HCT116 (cell line): ENCODE data around the gene RPS29. TPM values are rescaled to one million over a fixed set of nuclear protein-coding genes. Genes with fewer than 3 reads are reported as not detected.

Source experiments
- ATAC-seq: fragments of 200-7000 bp; cut with Tn5 transposase; 2 replicates; pipeline ENCODE4 v1.9.1; 2020; ENCODE audit warnings: mild to moderate bottlenecking, moderate library complexity
- BruUV-seq: library from RNA; stranded (reverse); fragments of 400-500 nt; replicated peaks from 2 replicates; lab custom pipeline; 2021; lab: Mats Ljungman, UMichigan
- CTCF ChIA-PET: fragments of 300-600 bp; sonication (Branson Sonifier 250); formaldehyde crosslinking; loops from one replicate; lab custom pipeline; 2021; ENCODE audit warnings: antibody characterized with exemption; lab: Charles Lee
- POLR2A ChIA-PET: fragments of 300-600, 350-600 bp; sonication (Branson Sonifier 250); formaldehyde crosslinking; loops from one replicate; lab custom pipeline; 2021; ENCODE audit warnings: antibody characterized with exemption; lab: Charles Lee
- RAD21 ChIA-PET, 2 experiments: fragments of 300-600 bp; sonication (Branson Sonifier 250); formaldehyde crosslinking; loops; one replicate each; lab custom pipeline; 2023; ENCODE audit warnings: low total read pairs in 2 of 2; ENCODE audit not compliant: uncharacterized antibody in 2 of 2, unreplicated experiment in 2 of 2, low non-redundant PET in 1 of 2; lab: Charles Lee
- DNase-seq: peaks from one replicate; pipeline ENCODE4 v3.0.0-alpha.2; 2010; ENCODE audit warnings: low read depth, low spot score
- H2AFZ ChIP-seq: fragments of 200-600 bp; shearing (Covaris generic), sonication (generic); 2 replicates; pipeline ENCODE4 v1.6.1; 2017; ENCODE audit warnings: low read depth, mixed run types, mixed read lengths, antibody characterized with exemption, low read length; ENCODE audit not compliant: poor library complexity, severe bottlenecking
- H3K27ac ChIP-seq: 2 replicates; pipeline ENCODE4 v1.5.1; 2012; ENCODE audit warnings: low read depth, low read length
- H3K27me3 ChIP-seq: fragments of 200-600 bp; sonication (generic); 2 replicates; pipeline ENCODE4 v1.6.1; 2016; ENCODE audit warnings: mixed run types, low read length, mixed read lengths; ENCODE audit not compliant: insufficient read depth
- H3K36me3 ChIP-seq, 2 experiments: fragments of 200-500 bp in 1 of 2; fragments of 200-600 bp in 1 of 2; sonication (Bioruptor generic) in 1 of 2; sonication (generic) in 1 of 2; 2 replicates each; pipeline versions ENCODE4 v1.5.1 to v1.6.1; 2014 to 2016; ENCODE audit warnings: low read length in 2 of 2, inconsistent platforms in 1 of 2, mixed read lengths in 1 of 2, mixed run types in 1 of 2; ENCODE audit not compliant: insufficient read depth in 2 of 2, control insufficient read depth in 1 of 2
- H3K4me1 ChIP-seq, 2 experiments: fragments of 200-600 bp in 1 of 2; sonication (generic) in 1 of 2; 2 replicates each; pipeline versions ENCODE4 v1.5.1 to v1.6.1; 2012 to 2017; ENCODE audit warnings: low read length in 2 of 2, inconsistent platforms in 1 of 2, mild to moderate bottlenecking in 1 of 2, mixed read lengths in 1 of 2, mixed run types in 1 of 2, moderate library complexity in 1 of 2; ENCODE audit not compliant: insufficient read depth in 2 of 2, control insufficient read depth in 1 of 2
- H3K4me2 ChIP-seq: fragments of 200-600 bp; sonication (generic); 2 replicates; pipeline ENCODE4 v1.6.1; 2017; ENCODE audit warnings: mixed run types, low read length, mixed read lengths
- H3K4me3 ChIP-seq, 2 experiments: fragments of 200-600 bp in 1 of 2; sonication (generic) in 1 of 2; replicated peaks in 1 of 2; 2 replicates each; pipeline ENCODE4 v1.5.1; 2011 to 2016; ENCODE audit warnings: low read length in 2 of 2, control low read depth in 1 of 2, low read depth in 1 of 2, mild to moderate bottlenecking in 1 of 2, mixed read lengths in 1 of 2, mixed run types in 1 of 2
- H3K79me2 ChIP-seq: fragments of 200-600 bp; sonication (generic); 2 replicates; pipeline ENCODE4 v1.6.1; 2017; ENCODE audit warnings: mild to moderate bottlenecking, mixed run types, low read length, moderate library complexity, mixed read lengths; ENCODE audit not compliant: insufficient read depth
- H3K9ac ChIP-seq: fragments of 200-600 bp; sonication (generic); 2 replicates; pipeline ENCODE4 v1.6.1; 2016; ENCODE audit warnings: low read length, mixed read lengths
- H3K9me2 ChIP-seq: fragments of 200-600 bp; sonication (generic), shearing (Covaris generic); 2 replicates; pipeline ENCODE4 v1.6.1; 2017; ENCODE audit warnings: mixed run types, mild to moderate bottlenecking, moderate library complexity; ENCODE audit not compliant: insufficient read depth
- H3K9me3 ChIP-seq, 2 experiments: fragments of 200-500 bp in 1 of 2; fragments of 200-600 bp in 1 of 2; sonication (Bioruptor generic) in 1 of 2; sonication (generic) in 1 of 2; 2 replicates each; pipeline ENCODE4 v1.6.1; 2014 to 2017; ENCODE audit warnings: low read length in 2 of 2, mixed read lengths in 2 of 2, inconsistent platforms in 1 of 2, low read depth in 1 of 2, mild to moderate bottlenecking in 1 of 2, mixed run types in 1 of 2, moderate library complexity in 1 of 2; ENCODE audit not compliant: control insufficient read depth in 1 of 2, insufficient read depth in 1 of 2
- H4K20me1 ChIP-seq: fragments of 200-600 bp; sonication (generic), shearing (Covaris generic); 2 replicates; pipeline ENCODE4 v1.6.1; 2017; ENCODE audit warnings: mixed run types, mild to moderate bottlenecking, moderate library complexity; ENCODE audit not compliant: insufficient read depth
- ATF3 ChIP-seq: IDR thresholded peaks from 2 replicates; pipeline ENCODE4 v1.6.1; 2012
- CBX3 ChIP-seq: IDR thresholded peaks from 2 replicates; pipeline ENCODE4 v1.6.1; 2012; ENCODE audit warnings: low read depth
- CEBPB ChIP-seq: IDR thresholded peaks from 2 replicates; pipeline ENCODE4 v1.6.1; 2012; ENCODE audit warnings: low read depth
- CTCF ChIP-seq, 3 experiments: fragments of 200-600 bp in 1 of 3; sonication (generic) in 1 of 3; IDR thresholded peaks in 2 of 3; conservative IDR thresholded peaks in 1 of 3; 2 replicates each; pipeline ENCODE4 v1.5.1; 2012 to 2017; ENCODE audit warnings: low read depth in 2 of 3, low read length in 2 of 3, antibody characterized with exemption in 1 of 3, borderline replicate concordance in 1 of 3, control low read depth in 1 of 3, mild to moderate bottlenecking in 1 of 3, mixed read lengths in 1 of 3, mixed run types in 1 of 3, moderate library complexity in 1 of 3; ENCODE audit not compliant: insufficient read depth in 1 of 3
- EGR1 ChIP-seq: IDR thresholded peaks from 2 replicates; pipeline ENCODE4 v1.6.1; 2012; ENCODE audit warnings: low read depth
- ELF1 ChIP-seq: IDR thresholded peaks from 2 replicates; pipeline ENCODE4 v1.6.1; 2012; ENCODE audit warnings: low read depth, borderline replicate concordance
- EZH2 ChIP-seq: fragments of 200-600 bp; sonication (generic); IDR thresholded peaks from 2 replicates; pipeline ENCODE4 v1.6.1; 2017; ENCODE audit warnings: antibody characterized with exemption, mixed run types
- EZH2phosphoT487 ChIP-seq: fragments of 200-600 bp; IDR thresholded peaks from 2 replicates; pipeline ENCODE4 v1.6.1; 2018; ENCODE audit warnings: antibody characterized with exemption, borderline replicate concordance
- MAX ChIP-seq: IDR thresholded peaks from 2 replicates; pipeline ENCODE4 v1.6.1; 2012
- POLR2A ChIP-seq: IDR thresholded peaks from 2 replicates; pipeline ENCODE4 v1.7.0; 2011; ENCODE audit warnings: borderline replicate concordance; ENCODE audit not compliant: insufficient read depth, insufficient read length; ENCODE audit errors: extremely low read depth
- POLR2AphosphoS5 ChIP-seq: IDR thresholded peaks from 2 replicates; pipeline ENCODE4 v1.6.1; 2011; ENCODE audit warnings: mild to moderate bottlenecking, low read depth, low read length, moderate library complexity
- RAD21 ChIP-seq: IDR thresholded peaks from 2 replicates; pipeline ENCODE4 v1.6.1; 2012; ENCODE audit warnings: low read depth, mild to moderate bottlenecking
- REST ChIP-seq: IDR thresholded peaks from 2 replicates; pipeline ENCODE4 v1.6.1; 2012; ENCODE audit warnings: low read depth
- SIN3A ChIP-seq: IDR thresholded peaks from 2 replicates; pipeline ENCODE4 v1.6.1; 2012; ENCODE audit warnings: low read depth
- SP1 ChIP-seq: IDR thresholded peaks from 2 replicates; pipeline ENCODE4 v1.6.1; 2012; ENCODE audit warnings: low read depth
- SRF ChIP-seq: IDR thresholded peaks from 2 replicates; pipeline ENCODE4 v1.6.1; 2012; ENCODE audit warnings: low read depth
- TCF7L2 ChIP-seq: IDR thresholded peaks from 2 replicates; pipeline ENCODE4 v1.7.0; 2011; ENCODE audit warnings: borderline replicate concordance, inconsistent platforms; ENCODE audit not compliant: insufficient read depth, insufficient read length; ENCODE audit errors: extremely low read depth
- YY1 ChIP-seq: IDR thresholded peaks from 2 replicates; pipeline ENCODE4 v1.6.1; 2011; ENCODE audit warnings: low read length, low read depth, moderate library complexity, mild to moderate bottlenecking; ENCODE audit not compliant: insufficient replicate concordance; ENCODE audit errors: extremely low read depth
- ZBTB33 ChIP-seq: IDR thresholded peaks from 2 replicates; pipeline ENCODE4 v1.6.1; 2011; ENCODE audit warnings: mild to moderate bottlenecking, low read length, moderate library complexity; ENCODE audit not compliant: insufficient replicate concordance; ENCODE audit errors: extremely low read depth
- ZFX ChIP-seq: fragments of 450-650 bp; IDR thresholded peaks from 2 replicates; pipeline ENCODE4 v1.6.1; 2017
- intact Hi-C: fragments of 100-400 bp; cut with micrococcal nuclease; formaldehyde crosslinking; loops from 2 replicates; pipeline ENCODE4 v1.10.0; 2022
- total RNA-seq: library from RNA; stranded (reverse); gene quantifications from one replicate; pipeline ENCODE4 v1.2.1, GENCODE V29; 2021; ENCODE audit not compliant: unreplicated experiment

The RPS29 gene
- total RNA-seq, 1 experiment from 2014 or later: 1,825 TPM

- ChIA-PET POLR2A (no interaction called here), CTCF (no interaction called here), RAD21 (no interaction called here)
- H3K36me3 ChIP-seq: peaks cover 4 to 16% of the 10 kb centered on the region in 2 experiments; a peak in 3 of 4 replicates
- DNase-seq (no peak), ATAC-seq (no peak)
- H4K20me1 ChIP-seq: no peaks in the 10 kb centered on the region
- intact Hi-C loops: no loop called here
- H3K4me3 ChIP-seq: no peak overlapping the region
- no peak overlapping the region for H3K9ac ChIP-seq
- H3K4me2 ChIP-seq: no peak overlapping the region
- no peaks in the 10 kb centered on the region for H3K9me3 ChIP-seq
- H2AFZ ChIP-seq: no peak overlapping the region
- H3K27ac ChIP-seq: no peak overlapping the region
- H3K27me3 ChIP-seq: no peaks in the 10 kb centered on the region
- H3K9me2 ChIP-seq: no peaks in the 10 kb centered on the region
- H3K4me1 ChIP-seq: no peaks in the 10 kb centered on the region
- peaks cover 40% of the 10 kb centered on the region for H3K79me2 ChIP-seq
- TF ChIP-seq SP1: no peak
- TF ChIP-seq ZFX: no peak
- TF ChIP-seq EZH2: no peak
- no peak for TF ChIP-seq POLR2A
- no peak for TF ChIP-seq SIN3A
- TF ChIP-seq EGR1: no peak
- no peak for TF ChIP-seq TCF7L2
- TF ChIP-seq CEBPB: no peak
- no peak for TF ChIP-seq ATF3
- TF ChIP-seq EZH2phosphoT487: no peak
- no peak for TF ChIP-seq MAX
- no peak for TF ChIP-seq POLR2AphosphoS5
- TF ChIP-seq CTCF (IDR thresholded peaks at IDR 0.05 in 2 of 3, conservative IDR thresholded peaks at IDR 0.05 in 1 of 3; ENCODE audit: borderline replicate concordance in 1 of 3, insufficient read depth in 1 of 3, low read depth in 2 of 3, low read length in 2 of 3): no peak
- no peak for TF ChIP-seq SRF
- no peak for TF ChIP-seq ELF1
- no peak for TF ChIP-seq YY1
- no peak for TF ChIP-seq REST
- TF ChIP-seq ZBTB33: no peak
- TF ChIP-seq RAD21: no peak
- TF ChIP-seq CBX3: no peak
- no TSS peak for BruUV-seq
Observed at GRCh38 chr14:49607583-49607982, 21.4 kb upstream of the RPS29 start.
